ENCODE data around the gene PPP2R2B.

DNA sequence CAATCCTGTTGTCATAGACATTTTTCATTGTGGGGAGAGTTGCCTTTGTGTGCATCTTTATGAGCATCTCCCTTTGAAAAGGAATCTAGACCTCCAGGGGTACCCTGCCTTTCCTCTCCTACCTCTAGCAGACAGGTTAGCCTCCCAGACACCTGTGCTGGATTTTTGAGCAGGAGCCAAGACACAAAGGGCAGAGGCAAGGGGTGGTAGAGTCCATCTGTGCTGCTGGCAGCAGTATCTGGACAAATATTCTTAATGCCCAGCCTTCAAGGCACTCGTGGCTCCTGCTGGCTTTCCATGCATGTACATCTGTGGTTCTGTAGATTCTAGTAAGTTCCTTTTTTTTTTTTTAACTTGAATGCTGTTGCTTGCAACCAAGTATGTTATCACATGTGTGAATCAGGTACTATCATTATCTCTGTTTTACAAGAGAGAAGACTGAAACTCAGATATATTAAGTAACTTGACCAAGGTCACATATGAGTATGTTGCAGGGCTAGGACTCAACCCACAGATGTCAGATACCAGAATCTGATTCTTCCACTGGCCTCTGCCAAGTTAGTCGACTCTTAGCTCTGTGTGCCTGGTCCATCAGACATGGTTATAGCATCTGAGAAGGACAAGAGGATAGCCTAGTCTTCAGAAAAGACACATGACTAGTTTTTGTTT, 329.6 kb downstream of the PPP2R2B start:
- TF ChIP-seq OSR1 (CRISPR knock-in tag; IDR thresholded peaks at IDR 0.05), result no peak
- TF ChIP-seq, protein P1, sequence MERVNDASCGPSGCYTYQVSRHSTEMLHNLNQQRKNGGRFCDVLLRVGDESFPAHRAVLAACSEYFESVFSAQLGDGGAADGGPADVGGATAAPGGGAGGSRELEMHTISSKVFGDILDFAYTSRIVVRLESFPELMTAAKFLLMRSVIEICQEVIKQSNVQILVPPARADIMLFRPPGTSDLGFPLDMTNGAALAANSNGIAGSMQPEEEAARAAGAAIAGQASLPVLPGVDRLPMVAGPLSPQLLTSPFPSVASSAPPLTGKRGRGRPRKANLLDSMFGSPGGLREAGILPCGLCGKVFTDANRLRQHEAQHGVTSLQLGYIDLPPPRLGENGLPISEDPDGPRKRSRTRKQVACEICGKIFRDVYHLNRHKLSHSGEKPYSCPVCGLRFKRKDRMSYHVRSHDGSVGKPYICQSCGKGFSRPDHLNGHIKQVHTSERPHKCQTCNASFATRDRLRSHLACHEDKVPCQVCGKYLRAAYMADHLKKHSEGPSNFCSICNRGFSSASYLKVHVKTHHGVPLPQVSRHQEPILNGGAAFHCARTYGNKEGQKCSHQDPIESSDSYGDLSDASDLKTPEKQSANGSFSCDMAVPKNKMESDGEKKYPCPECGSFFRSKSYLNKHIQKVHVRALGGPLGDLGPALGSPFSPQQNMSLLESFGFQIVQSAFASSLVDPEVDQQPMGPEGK (CRISPR knock-in tag; IDR thresholded peaks at IDR 0.05; ENCODE audit: borderline replicate concordance), result no peak
- no peak for TF ChIP-seq RARB (CRISPR knock-in tag; IDR thresholded peaks at IDR 0.05)
- TF ChIP-seq TOX (CRISPR knock-in tag; IDR thresholded peaks at IDR 0.05; ENCODE audit: borderline replicate concordance), result no peak
- TF ChIP-seq, protein P2, sequence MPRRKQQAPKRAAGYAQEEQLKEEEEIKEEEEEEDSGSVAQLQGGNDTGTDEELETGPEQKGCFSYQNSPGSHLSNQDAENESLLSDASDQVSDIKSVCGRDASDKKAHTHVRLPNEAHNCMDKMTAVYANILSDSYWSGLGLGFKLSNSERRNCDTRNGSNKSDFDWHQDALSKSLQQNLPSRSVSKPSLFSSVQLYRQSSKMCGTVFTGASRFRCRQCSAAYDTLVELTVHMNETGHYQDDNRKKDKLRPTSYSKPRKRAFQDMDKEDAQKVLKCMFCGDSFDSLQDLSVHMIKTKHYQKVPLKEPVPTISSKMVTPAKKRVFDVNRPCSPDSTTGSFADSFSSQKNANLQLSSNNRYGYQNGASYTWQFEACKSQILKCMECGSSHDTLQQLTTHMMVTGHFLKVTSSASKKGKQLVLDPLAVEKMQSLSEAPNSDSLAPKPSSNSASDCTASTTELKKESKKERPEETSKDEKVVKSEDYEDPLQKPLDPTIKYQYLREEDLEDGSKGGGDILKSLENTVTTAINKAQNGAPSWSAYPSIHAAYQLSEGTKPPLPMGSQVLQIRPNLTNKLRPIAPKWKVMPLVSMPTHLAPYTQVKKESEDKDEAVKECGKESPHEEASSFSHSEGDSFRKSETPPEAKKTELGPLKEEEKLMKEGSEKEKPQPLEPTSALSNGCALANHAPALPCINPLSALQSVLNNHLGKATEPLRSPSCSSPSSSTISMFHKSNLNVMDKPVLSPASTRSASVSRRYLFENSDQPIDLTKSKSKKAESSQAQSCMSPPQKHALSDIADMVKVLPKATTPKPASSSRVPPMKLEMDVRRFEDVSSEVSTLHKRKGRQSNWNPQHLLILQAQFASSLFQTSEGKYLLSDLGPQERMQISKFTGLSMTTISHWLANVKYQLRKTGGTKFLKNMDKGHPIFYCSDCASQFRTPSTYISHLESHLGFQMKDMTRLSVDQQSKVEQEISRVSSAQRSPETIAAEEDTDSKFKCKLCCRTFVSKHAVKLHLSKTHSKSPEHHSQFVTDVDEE (CRISPR knock-in tag; IDR thresholded peaks at IDR 0.05), result no peak
- TF ChIP-seq, protein P3, sequence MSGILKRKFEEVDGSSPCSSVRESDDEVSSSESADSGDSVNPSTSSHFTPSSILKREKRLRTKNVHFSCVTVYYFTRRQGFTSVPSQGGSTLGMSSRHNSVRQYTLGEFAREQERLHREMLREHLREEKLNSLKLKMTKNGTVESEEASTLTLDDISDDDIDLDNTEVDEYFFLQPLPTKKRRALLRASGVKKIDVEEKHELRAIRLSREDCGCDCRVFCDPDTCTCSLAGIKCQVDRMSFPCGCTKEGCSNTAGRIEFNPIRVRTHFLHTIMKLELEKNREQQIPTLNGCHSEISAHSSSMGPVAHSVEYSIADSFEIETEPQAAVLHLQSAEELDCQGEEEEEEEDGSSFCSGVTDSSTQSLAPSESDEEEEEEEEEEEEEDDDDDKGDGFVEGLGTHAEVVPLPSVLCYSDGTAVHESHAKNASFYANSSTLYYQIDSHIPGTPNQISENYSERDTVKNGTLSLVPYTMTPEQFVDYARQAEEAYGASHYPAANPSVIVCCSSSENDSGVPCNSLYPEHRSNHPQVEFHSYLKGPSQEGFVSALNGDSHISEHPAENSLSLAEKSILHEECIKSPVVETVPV (CRISPR knock-in tag; IDR thresholded peaks at IDR 0.05), result no peak
- no peak for TF ChIP-seq ZFP30 (CRISPR knock-in tag; IDR thresholded peaks at IDR 0.05)
- TF ChIP-seq PPARA (CRISPR knock-in tag; IDR thresholded peaks at IDR 0.05; ENCODE audit: borderline replicate concordance), result no peak

Measured in SK-N-SH treated with all-trans-retinoic acid at 6 μM for 48 hours (cell line).